Astrocyte (in vitro differentiated cells and primary cell): Measurements from ENCODE around the gene EYA2. TPM values are rescaled to one million over a fixed set of nuclear protein-coding genes. Genes with fewer than 3 reads are reported as not detected.

ENCODE experiments used
- DNase-seq: peaks from one replicate; pipeline ENCODE4 v3.0.0-alpha.2; 2010; ENCODE audit warnings: low read depth
- FAIRE-seq: peaks from 2 replicates; lab custom pipeline; 2011; peaks lifted over from hg19 to GRCh38; lab: Jason Lieb, UNC
- H2AFZ ChIP-seq: 2 replicates; pipeline ENCODE4 v1.6.0; 2012; ENCODE audit warnings: low read depth, low read length, inconsistent platforms
- H3K27ac ChIP-seq: 2 replicates; pipeline ENCODE4 v1.5.1; 2011; ENCODE audit warnings: low read depth, low read length, inconsistent platforms
- H3K27me3 ChIP-seq: 2 replicates; pipeline ENCODE4 v1.6.0; 2011; ENCODE audit warnings: low read length, inconsistent platforms; ENCODE audit not compliant: insufficient read depth
- H3K36me3 ChIP-seq: 2 replicates; pipeline ENCODE4 v1.5.1; 2011; ENCODE audit warnings: low read length, inconsistent platforms; ENCODE audit not compliant: insufficient read depth
- H3K4me1 ChIP-seq: 2 replicates; pipeline ENCODE4 v1.5.1; 2011; ENCODE audit warnings: low read length, inconsistent platforms; ENCODE audit not compliant: insufficient read depth
- H3K4me2 ChIP-seq: 2 replicates; pipeline ENCODE4 v1.6.0; 2012; ENCODE audit warnings: low read length, inconsistent platforms
- H3K4me3 ChIP-seq: 2 replicates; pipeline ENCODE4 v1.5.1; 2011; ENCODE audit warnings: low read depth, mild to moderate bottlenecking, low read length, inconsistent platforms; ENCODE audit not compliant: insufficient read depth
- H3K79me2 ChIP-seq: 2 replicates; pipeline ENCODE4 v1.6.0; 2012; ENCODE audit warnings: mild to moderate bottlenecking, low read length, inconsistent platforms; ENCODE audit not compliant: insufficient read depth
- H3K9ac ChIP-seq: 2 replicates; pipeline ENCODE4 v1.6.0; 2012; ENCODE audit warnings: mild to moderate bottlenecking, low read length, inconsistent platforms
- H3K9me3 ChIP-seq: 2 replicates; pipeline ENCODE4 v1.5.1; 2012; ENCODE audit warnings: low read depth, mild to moderate bottlenecking, low read length, inconsistent platforms; ENCODE audit not compliant: insufficient read depth
- H4K20me1 ChIP-seq: 2 replicates; pipeline ENCODE4 v1.6.0; 2012; ENCODE audit warnings: low read length, inconsistent platforms; ENCODE audit not compliant: insufficient read depth
- H3K27ac Mint-ChIP-seq: one replicate; pipeline ENCODE4 v1.8.0; 2021; ENCODE audit warnings: mild to moderate bottlenecking, mixed read lengths; ENCODE audit not compliant: unreplicated experiment
- H3K27me3 Mint-ChIP-seq: one replicate; pipeline ENCODE4 v1.8.0; 2021; ENCODE audit warnings: low read depth, mixed read lengths; ENCODE audit not compliant: unreplicated experiment
- H3K36me3 Mint-ChIP-seq: one replicate; pipeline ENCODE4 v1.8.0; 2021; ENCODE audit warnings: low read depth, mixed read lengths; ENCODE audit not compliant: unreplicated experiment
- H3K4me1 Mint-ChIP-seq: one replicate; pipeline ENCODE4 v1.8.0; 2021; ENCODE audit warnings: low read depth, mixed read lengths; ENCODE audit not compliant: unreplicated experiment
- H3K4me3 Mint-ChIP-seq: one replicate; pipeline ENCODE4 v1.8.0; 2021; ENCODE audit warnings: mild to moderate bottlenecking, moderate library complexity, mixed read lengths; ENCODE audit not compliant: unreplicated experiment
- H3K9me3 Mint-ChIP-seq: one replicate; pipeline ENCODE4 v1.8.0; 2021; ENCODE audit warnings: mild to moderate bottlenecking, mixed read lengths; ENCODE audit not compliant: unreplicated experiment
- EZH2 ChIP-seq: IDR thresholded peaks from 2 replicates; pipeline ENCODE4 v1.6.1; 2012; ENCODE audit warnings: mild to moderate bottlenecking, low read length, inconsistent platforms; ENCODE audit not compliant: insufficient read depth
- total RNA-seq: library from RNA; stranded (reverse); gene quantifications from 2 replicates; pipeline ENCODE4 v1.2.1, GENCODE V29; 2021
- TF ChIP-seq, protein P1 (sequence below): IDR thresholded peaks from 2 replicates; pipeline ENCODE4 v1.5.1; 2011; ENCODE audit warnings: low read depth, mild to moderate bottlenecking, inconsistent platforms, low read length, moderate library complexity; ENCODE audit not compliant: insufficient read depth

Gene EYA2
- total RNA-seq, 1 donor from 2014 or later, result 1.5 TPM

DNA sequence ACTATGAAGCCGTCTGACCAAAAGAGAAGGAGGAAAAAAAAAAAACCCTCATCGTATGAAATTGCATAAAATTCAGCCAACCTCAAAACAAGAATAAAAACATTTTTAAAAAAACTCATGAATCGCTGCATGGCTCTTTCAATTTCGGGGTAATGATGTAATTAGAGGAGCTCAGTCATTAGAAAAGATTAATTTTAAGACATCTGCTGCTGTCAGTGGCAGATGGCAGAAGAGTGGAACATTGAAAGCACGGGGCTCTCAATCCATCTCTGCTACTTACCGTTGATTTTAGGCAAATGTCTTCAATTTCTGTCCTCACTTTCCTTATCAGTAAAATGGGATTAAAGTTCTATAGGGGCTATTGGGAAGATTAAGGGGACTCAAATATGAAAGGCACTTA, 79.1 kb downstream of the EYA2 start:
- TF ChIP-seq EZH2, result no peak
- TF ChIP-seq, protein P1, sequence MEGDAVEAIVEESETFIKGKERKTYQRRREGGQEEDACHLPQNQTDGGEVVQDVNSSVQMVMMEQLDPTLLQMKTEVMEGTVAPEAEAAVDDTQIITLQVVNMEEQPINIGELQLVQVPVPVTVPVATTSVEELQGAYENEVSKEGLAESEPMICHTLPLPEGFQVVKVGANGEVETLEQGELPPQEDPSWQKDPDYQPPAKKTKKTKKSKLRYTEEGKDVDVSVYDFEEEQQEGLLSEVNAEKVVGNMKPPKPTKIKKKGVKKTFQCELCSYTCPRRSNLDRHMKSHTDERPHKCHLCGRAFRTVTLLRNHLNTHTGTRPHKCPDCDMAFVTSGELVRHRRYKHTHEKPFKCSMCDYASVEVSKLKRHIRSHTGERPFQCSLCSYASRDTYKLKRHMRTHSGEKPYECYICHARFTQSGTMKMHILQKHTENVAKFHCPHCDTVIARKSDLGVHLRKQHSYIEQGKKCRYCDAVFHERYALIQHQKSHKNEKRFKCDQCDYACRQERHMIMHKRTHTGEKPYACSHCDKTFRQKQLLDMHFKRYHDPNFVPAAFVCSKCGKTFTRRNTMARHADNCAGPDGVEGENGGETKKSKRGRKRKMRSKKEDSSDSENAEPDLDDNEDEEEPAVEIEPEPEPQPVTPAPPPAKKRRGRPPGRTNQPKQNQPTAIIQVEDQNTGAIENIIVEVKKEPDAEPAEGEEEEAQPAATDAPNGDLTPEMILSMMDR, result no peak
- H3K27ac ChIP-seq, result no peak overlapping the region
- no peaks in the 10 kb centered on the region for H3K36me3 Mint-ChIP-seq
- no peak overlapping the region for H3K9ac ChIP-seq
- DNase-seq (no peak), FAIRE-seq (no peak)
- H3K27ac Mint-ChIP-seq, result no peak overlapping the region
- no peak overlapping the region for H3K4me3 Mint-ChIP-seq
- no peaks in the 10 kb centered on the region for H3K36me3 ChIP-seq
- H3K4me1 Mint-ChIP-seq, result no peaks in the 10 kb centered on the region
- peaks cover 15% of the 10 kb centered on the region for H3K27me3 Mint-ChIP-seq
- H2AFZ ChIP-seq, result no peak overlapping the region
- H3K4me3 ChIP-seq, result no peak overlapping the region
- no peaks in the 10 kb centered on the region for H3K9me3 ChIP-seq
- no peaks in the 10 kb centered on the region for H3K4me1 ChIP-seq
- no peaks in the 10 kb centered on the region for H4K20me1 ChIP-seq
- H3K27me3 ChIP-seq, result peaks cover 17% of the 10 kb centered on the region
- no peaks in the 10 kb centered on the region for H3K79me2 ChIP-seq
- H3K9me3 Mint-ChIP-seq, result peaks cover 3% of the 10 kb centered on the region
- no peak overlapping the region for H3K4me2 ChIP-seq

DNA sequence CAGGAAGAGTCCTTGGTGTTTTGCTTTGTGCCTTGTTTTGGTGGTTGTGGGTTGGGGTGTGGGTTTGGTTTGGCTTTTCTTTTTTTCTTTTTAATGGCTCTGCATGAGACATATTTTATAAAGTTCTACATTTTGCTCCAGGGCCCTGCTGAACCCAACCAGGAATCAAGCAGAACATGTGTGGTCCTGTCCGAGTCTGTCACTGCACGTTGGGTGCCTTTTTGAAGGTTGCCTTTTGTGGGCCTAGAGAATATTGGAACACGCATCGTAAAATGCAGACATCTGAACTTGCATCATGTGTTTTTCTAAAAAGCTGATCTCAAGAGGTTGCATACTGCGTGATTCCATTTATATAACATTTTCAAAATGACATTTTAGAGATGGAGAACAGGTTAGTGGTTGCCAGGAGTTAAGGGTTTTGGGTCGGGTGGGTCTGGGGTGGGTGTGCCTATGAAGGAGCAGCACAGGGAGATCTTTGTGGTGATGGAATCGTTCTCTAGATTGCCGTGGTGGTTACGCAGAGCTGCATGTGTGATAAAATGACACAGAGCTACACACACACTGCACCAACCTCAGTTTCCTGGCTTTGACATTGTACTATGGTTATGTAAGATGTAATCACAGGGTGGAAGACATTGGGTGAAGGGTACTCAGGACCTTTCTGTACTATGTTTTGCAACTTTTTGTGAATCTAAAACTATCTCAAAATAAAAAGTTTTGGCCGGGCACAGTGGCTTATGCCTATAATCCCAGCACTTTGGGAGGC, 80.2 kb downstream of the EYA2 start:
- H4K20me1 ChIP-seq, result no peaks in the 10 kb centered on the region
- Mint-ChIP-seq H3K27me3 (peaks cover 17% of the 10 kb centered on the region), H3K4me3 (no peak overlapping the region), H3K36me3 (no peaks in the 10 kb centered on the region), H3K4me1 (peaks cover 4% of the 10 kb centered on the region), H3K27ac (no peak overlapping the region), H3K9me3 (peaks cover 3% of the 10 kb centered on the region)
- H3K36me3 ChIP-seq, result no peaks in the 10 kb centered on the region
- no peak overlapping the region for H3K4me2 ChIP-seq
- H3K79me2 ChIP-seq, result no peaks in the 10 kb centered on the region
- H3K4me3 ChIP-seq, result no peak overlapping the region
- FAIRE-seq (no peak), DNase-seq (no peak)
- peaks cover 19% of the 10 kb centered on the region for H3K27me3 ChIP-seq
- no peak overlapping the region for H3K9ac ChIP-seq
- no peak overlapping the region for H3K27ac ChIP-seq
- no peak overlapping the region for H2AFZ ChIP-seq
- no peak for TF ChIP-seq EZH2
- TF ChIP-seq, protein P1, result no peak
- no peaks in the 10 kb centered on the region for H3K9me3 ChIP-seq
- H3K4me1 ChIP-seq, result no peaks in the 10 kb centered on the region

DNA sequence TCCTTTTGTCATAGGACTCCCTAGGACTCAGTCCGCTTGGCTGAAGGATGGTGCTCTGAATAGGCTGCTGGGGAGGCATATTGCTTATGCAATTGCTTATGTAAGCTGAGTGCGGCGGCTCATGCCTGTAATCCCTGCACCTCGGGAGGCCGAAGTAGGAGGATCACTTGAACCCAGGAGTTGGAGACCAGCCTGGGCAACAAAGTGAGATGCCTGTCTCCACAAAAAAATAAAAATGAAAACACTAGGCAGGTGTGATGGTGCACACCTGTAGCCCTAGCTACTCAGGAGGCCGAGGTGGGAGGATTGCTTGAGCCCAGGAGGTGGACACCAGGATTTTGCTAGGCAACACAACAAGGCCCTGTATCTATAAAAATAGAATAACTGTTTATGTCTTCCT, 81.3 kb downstream of the EYA2 start:
- no peak overlapping the region for H3K9ac ChIP-seq
- no peak overlapping the region for H3K4me3 ChIP-seq
- H3K27ac ChIP-seq, result no peak overlapping the region
- H3K4me1 Mint-ChIP-seq, result peaks cover 4% of the 10 kb centered on the region
- no peak overlapping the region for H3K27ac Mint-ChIP-seq
- no peak overlapping the region for H3K4me2 ChIP-seq
- peaks cover 17% of the 10 kb centered on the region for H3K27me3 Mint-ChIP-seq
- H3K4me1 ChIP-seq, result no peaks in the 10 kb centered on the region
- no peak overlapping the region for H2AFZ ChIP-seq
- peaks cover 3% of the 10 kb centered on the region for H3K9me3 Mint-ChIP-seq
- DNase-seq (no peak), FAIRE-seq (no peak)
- H3K27me3 ChIP-seq, result peaks cover 27% of the 10 kb centered on the region
- no peaks in the 10 kb centered on the region for H3K36me3 ChIP-seq
- no peak overlapping the region for H3K4me3 Mint-ChIP-seq
- no peak for TF ChIP-seq EZH2
- TF ChIP-seq, protein P1, result no peak
- no peaks in the 10 kb centered on the region for H3K79me2 ChIP-seq
- no peaks in the 10 kb centered on the region for H4K20me1 ChIP-seq
- H3K36me3 Mint-ChIP-seq, result no peaks in the 10 kb centered on the region
- no peaks in the 10 kb centered on the region for H3K9me3 ChIP-seq
